Subcutaneous abdominal adipose tissue (tissue), 5 donors: ENCODE measurements around the gene PAGE2B.

Experiments used
- H3K27ac ChIP-seq: one replicate; pipeline ENCODE4 v1.7.0; 2013; ENCODE audit warnings: low read depth, mild to moderate bottlenecking, inconsistent platforms, low read length, moderate library complexity
- H3K27me3 ChIP-seq, 5 donors: one replicate each; pipeline ENCODE4 v1.7.0; 2013; ENCODE audit warnings: low read length in 5 of 5, inconsistent platforms in 1 of 5; ENCODE audit not compliant: control insufficient read depth in 5 of 5, insufficient read depth in 4 of 5
- H3K36me3 ChIP-seq, 5 donors: one replicate each; pipeline ENCODE4 v1.7.0; 2013; ENCODE audit warnings: low read length in 5 of 5; ENCODE audit not compliant: control insufficient read depth in 5 of 5, insufficient read depth in 5 of 5
- H3K4me1 ChIP-seq, 5 donors: one replicate each; pipeline ENCODE4 v1.7.0; 2013; ENCODE audit warnings: low read length in 5 of 5, mild to moderate bottlenecking in 3 of 5, moderate library complexity in 1 of 5; ENCODE audit not compliant: control insufficient read depth in 5 of 5, insufficient read depth in 5 of 5
- H3K4me3 ChIP-seq, 5 donors: one replicate each; pipeline ENCODE4 v1.7.0; 2013; ENCODE audit warnings: low read length in 5 of 5, low read depth in 1 of 5
- H3K9ac ChIP-seq, 5 donors: one replicate each; pipeline ENCODE4 v1.7.0; 2013; ENCODE audit warnings: low read length in 5 of 5, mild to moderate bottlenecking in 4 of 5, moderate library complexity in 3 of 5
- H3K9me3 ChIP-seq, 5 donors: one replicate each; pipeline ENCODE4 v1.7.0; 2013; ENCODE audit warnings: low read length in 5 of 5; ENCODE audit not compliant: control insufficient read depth in 5 of 5
- donor health status: healthy.
- donor health status: healthy.
- donor health status: healthy.
- donor health status: healthy.
- donor health status: healthy.

Gene PAGE2B, protein sequence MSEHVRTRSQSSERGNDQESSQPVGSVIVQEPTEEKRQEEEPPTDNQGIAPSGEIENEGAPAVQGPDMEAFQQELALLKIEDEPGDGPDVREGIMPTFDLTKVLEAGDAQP

GRCh38 chrX:55074851-55075467 is at the start of gene PAGE2B:
PAGE2B (plus strand) TSS chrX:55075030; CDS start chrX:55076042, 1,012 bp downstream.
- H3K4me1 ChIP-seq, result no peaks in the 10 kb centered on the region
- H3K36me3 ChIP-seq, result no peaks in the 10 kb centered on the region
- no peak within 1 kb of the TSS for H3K4me3 ChIP-seq
- H3K27me3 ChIP-seq, result peaks cover 0 to 11% (median 2%) of the 10 kb centered on the region in 5 donors
- no peak within 1 kb of the TSS for H3K27ac ChIP-seq
- H3K9me3 ChIP-seq, result peaks cover 0 to 4% (median 0%) of the 10 kb centered on the region in 5 donors
- no peak within 1 kb of the TSS for H3K9ac ChIP-seq

- H3K27me3 ChIP-seq, result peaks cover 0 to 21% (median 5%) of the 10 kb centered on the region in 5 donors
- no peak overlapping the region for H3K27ac ChIP-seq
- H3K9me3 ChIP-seq, result no peaks in the 10 kb centered on the region
- H3K4me3 ChIP-seq, result no peak overlapping the region
- no peaks in the 10 kb centered on the region for H3K36me3 ChIP-seq
- no peaks in the 10 kb centered on the region for H3K4me1 ChIP-seq
- H3K9ac ChIP-seq, result no peak overlapping the region
These were observed 48.7 kb upstream of the PAGE2B start for GRCh38 chrX:55026143-55026542.

GRCh38 chrX:55026840-55027239 is 48.0 kb upstream of the PAGE2B start:
- H3K4me1 ChIP-seq, result no peaks in the 10 kb centered on the region
- no peak overlapping the region for H3K9ac ChIP-seq
- no peak overlapping the region for H3K4me3 ChIP-seq
- no peaks in the 10 kb centered on the region for H3K36me3 ChIP-seq
- no peak overlapping the region for H3K27ac ChIP-seq
- no peaks in the 10 kb centered on the region for H3K9me3 ChIP-seq
- H3K27me3 ChIP-seq, result peaks cover 0 to 21% (median 5%) of the 10 kb centered on the region in 5 donors

DNA sequence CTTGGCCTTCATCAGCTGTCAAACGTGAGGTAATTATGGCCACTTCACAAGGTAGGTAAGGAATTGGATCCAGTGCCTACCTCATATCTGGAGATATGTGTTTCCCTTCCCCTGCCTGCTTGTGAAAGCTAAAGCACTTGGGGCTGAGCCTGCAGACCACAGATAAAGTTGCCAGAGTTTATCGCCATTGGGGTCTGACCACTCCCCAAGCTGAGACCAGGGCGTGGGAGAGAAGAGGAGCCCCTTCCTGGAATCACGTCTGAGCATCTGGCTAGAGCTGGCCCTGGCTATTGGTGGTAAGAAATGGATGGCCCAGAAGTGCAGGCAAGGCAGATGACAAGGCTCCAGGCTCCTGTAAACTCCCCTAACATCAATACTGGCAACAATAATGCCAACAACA is 46.8 kb upstream of the PAGE2B start:
- Histone ChIP-seq H3K36me3 (no peaks in the 10 kb centered on the region), H3K4me1 (no peaks in the 10 kb centered on the region), H3K27ac (no peak overlapping the region), H3K4me3 (no peak overlapping the region), H3K9me3 (no peaks in the 10 kb centered on the region), H3K9ac (no peak overlapping the region), H3K27me3 (peaks cover 0 to 22% (median 5%) of the 10 kb centered on the region in 5 donors)

DNA sequence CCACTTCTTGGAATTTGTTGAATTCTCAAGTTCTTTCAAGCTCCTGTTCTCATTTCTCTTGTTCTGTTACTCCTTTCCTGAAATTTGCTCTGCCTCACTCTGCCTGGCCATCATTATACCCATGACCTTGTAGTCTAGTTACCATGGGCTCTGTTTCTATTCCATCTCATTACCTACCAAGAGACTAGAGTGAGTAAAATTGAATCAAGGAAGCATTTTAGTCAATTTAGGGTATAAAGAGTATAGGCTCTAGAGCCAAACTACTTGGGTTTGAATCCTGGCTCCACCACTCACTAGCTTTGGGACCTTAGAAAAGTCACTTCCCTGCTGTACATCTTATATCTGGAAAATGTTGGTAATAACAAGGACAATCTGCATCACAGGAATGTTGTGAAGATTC is 46.2 kb upstream of the PAGE2B start:
- H3K9ac ChIP-seq, result no peak overlapping the region
- H3K9me3 ChIP-seq, result no peaks in the 10 kb centered on the region
- H3K27ac ChIP-seq, result no peak overlapping the region
- no peak overlapping the region for H3K4me3 ChIP-seq
- peaks cover 0 to 23% (median 5%) of the 10 kb centered on the region in 5 donors for H3K27me3 ChIP-seq
- no peaks in the 10 kb centered on the region for H3K4me1 ChIP-seq
- H3K36me3 ChIP-seq, result no peaks in the 10 kb centered on the region

DNA sequence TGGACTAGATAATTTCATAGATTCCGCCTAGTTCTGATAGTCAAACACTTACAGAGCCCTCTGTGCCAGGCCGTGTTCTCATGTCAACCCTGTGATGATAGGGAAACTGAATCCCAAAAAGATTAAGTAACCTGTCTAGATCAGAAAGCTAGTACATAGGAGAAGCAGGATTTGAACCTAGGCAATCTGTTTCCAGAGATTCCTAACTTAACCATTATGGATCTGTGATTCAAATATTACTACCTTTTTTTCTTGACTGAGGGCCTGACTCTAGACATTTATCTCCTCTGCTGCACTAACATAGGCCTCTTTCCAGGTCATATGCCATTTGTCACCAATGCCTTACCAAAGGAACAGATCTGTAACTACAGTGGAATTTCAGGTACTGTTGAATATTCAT is 45.5 kb upstream of the PAGE2B start:
- no peaks in the 10 kb centered on the region for H3K4me1 ChIP-seq
- no peak overlapping the region for H3K27ac ChIP-seq
- no peaks in the 10 kb centered on the region for H3K36me3 ChIP-seq
- no peak overlapping the region for H3K9ac ChIP-seq
- H3K27me3 ChIP-seq, result peaks cover 0 to 20% (median 5%) of the 10 kb centered on the region in 5 donors
- no peak overlapping the region for H3K4me3 ChIP-seq
- no peaks in the 10 kb centered on the region for H3K9me3 ChIP-seq

- Histone ChIP-seq H3K27me3 (peaks cover 0 to 16% (median 5%) of the 10 kb centered on the region in 5 donors), H3K27ac (no peak within 1 kb of the TSS), H3K4me1 (no peaks in the 10 kb centered on the region), H3K9me3 (peaks cover 0 to 3% (median 0%) of the 10 kb centered on the region in 5 donors), H3K9ac (no peak within 1 kb of the TSS), H3K4me3 (no peak within 1 kb of the TSS), H3K36me3 (no peaks in the 10 kb centered on the region)
These were observed 44.3 kb upstream of the PAGE2B start, which contains the start of gene ALAS2 for GRCh38 chrX:55030271-55031205. ALAS2 (minus strand) TSS chrX:55030977; CDS start chrX:55026000, 4,977 bp downstream.

GRCh38 chrX:55033429-55033828 is 41.4 kb upstream of the PAGE2B start:
- Histone ChIP-seq H3K27me3 (peaks cover 0 to 5% (median under 1%) of the 10 kb centered on the region in 5 donors), H3K9ac (no peak overlapping the region), H3K9me3 (peaks cover 0 to 4% (median 0%) of the 10 kb centered on the region in 5 donors), H3K36me3 (no peaks in the 10 kb centered on the region), H3K27ac (no peak overlapping the region), H3K4me3 (no peak overlapping the region), H3K4me1 (no peaks in the 10 kb centered on the region)

DNA sequence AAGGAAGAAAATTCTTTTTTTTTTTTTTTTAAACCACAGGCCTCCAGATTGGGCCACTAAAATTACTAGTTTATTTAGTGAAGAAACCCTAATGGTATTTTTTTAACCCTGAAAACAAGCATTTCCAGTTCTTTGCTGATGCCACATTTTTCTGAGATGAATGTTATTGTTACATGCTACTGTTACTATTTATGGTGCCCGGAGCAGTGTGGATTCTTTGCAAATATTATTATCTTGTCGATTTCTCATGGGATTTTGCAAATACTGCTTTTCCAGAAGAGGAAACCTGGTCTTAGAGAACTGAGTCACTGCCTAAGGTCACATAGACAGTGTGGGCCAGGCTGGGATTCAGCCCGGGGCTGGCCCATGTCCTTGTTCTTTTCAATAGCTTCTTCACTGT is 35.4 kb upstream of the PAGE2B start:
- Histone ChIP-seq H3K9me3 (peaks cover 0 to 4% (median 0%) of the 10 kb centered on the region in 5 donors), H3K27me3 (no peaks in the 10 kb centered on the region), H3K4me1 (no peaks in the 10 kb centered on the region), H3K9ac (no peak overlapping the region), H3K4me3 (no peak overlapping the region), H3K27ac (no peak overlapping the region), H3K36me3 (no peaks in the 10 kb centered on the region)

- H3K4me3 ChIP-seq, result no peak overlapping the region
- H3K4me1 ChIP-seq, result no peaks in the 10 kb centered on the region
- no peaks in the 10 kb centered on the region for H3K36me3 ChIP-seq
- peaks cover 0 to 3% (median 0%) of the 10 kb centered on the region in 5 donors for H3K9me3 ChIP-seq
- H3K9ac ChIP-seq, result no peak overlapping the region
- no peaks in the 10 kb centered on the region for H3K27me3 ChIP-seq
- no peak overlapping the region for H3K27ac ChIP-seq
These were observed 33.3 kb upstream of the PAGE2B start for GRCh38 chrX:55041514-55041913.
